ENCODE results near the gene CRYGN. TPM values are rescaled to one million over a fixed set of nuclear protein-coding genes. Genes with fewer than 3 reads are reported as not detected.

Gene CRYGN
- total RNA-seq, 4 donors from 2014 or later = 1.0 TPM; not detected in 3

- no peak for ATAC-seq (ENCODE audit: low FRiP score)
- TF ChIP-seq, protein P1, sequence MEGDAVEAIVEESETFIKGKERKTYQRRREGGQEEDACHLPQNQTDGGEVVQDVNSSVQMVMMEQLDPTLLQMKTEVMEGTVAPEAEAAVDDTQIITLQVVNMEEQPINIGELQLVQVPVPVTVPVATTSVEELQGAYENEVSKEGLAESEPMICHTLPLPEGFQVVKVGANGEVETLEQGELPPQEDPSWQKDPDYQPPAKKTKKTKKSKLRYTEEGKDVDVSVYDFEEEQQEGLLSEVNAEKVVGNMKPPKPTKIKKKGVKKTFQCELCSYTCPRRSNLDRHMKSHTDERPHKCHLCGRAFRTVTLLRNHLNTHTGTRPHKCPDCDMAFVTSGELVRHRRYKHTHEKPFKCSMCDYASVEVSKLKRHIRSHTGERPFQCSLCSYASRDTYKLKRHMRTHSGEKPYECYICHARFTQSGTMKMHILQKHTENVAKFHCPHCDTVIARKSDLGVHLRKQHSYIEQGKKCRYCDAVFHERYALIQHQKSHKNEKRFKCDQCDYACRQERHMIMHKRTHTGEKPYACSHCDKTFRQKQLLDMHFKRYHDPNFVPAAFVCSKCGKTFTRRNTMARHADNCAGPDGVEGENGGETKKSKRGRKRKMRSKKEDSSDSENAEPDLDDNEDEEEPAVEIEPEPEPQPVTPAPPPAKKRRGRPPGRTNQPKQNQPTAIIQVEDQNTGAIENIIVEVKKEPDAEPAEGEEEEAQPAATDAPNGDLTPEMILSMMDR (IDR thresholded peaks at IDR 0.05) = no peak
- no peak for DNase-seq (ENCODE audit: low spot score)
Measured at GRCh38 chr7:151395036-151395367, 44.9 kb downstream of the CRYGN start.

GRCh38 chr7:151394076-151395035, 45.6 kb downstream of the CRYGN start:
- TF ChIP-seq, protein P1 (IDR thresholded peaks at IDR 0.05) = no peak
- DNase-seq (ENCODE audit: low spot score) (no peak), ATAC-seq (ENCODE audit: low FRiP score) (no peak)

- ATAC-seq (ENCODE audit: low FRiP score) = no peak
- TF ChIP-seq, protein P1 (IDR thresholded peaks at IDR 0.05) = no peak
- no peak for DNase-seq (ENCODE audit: low spot score)
Measured at GRCh38 chr7:151393031-151393977, 46.6 kb downstream of the CRYGN start.

DNA sequence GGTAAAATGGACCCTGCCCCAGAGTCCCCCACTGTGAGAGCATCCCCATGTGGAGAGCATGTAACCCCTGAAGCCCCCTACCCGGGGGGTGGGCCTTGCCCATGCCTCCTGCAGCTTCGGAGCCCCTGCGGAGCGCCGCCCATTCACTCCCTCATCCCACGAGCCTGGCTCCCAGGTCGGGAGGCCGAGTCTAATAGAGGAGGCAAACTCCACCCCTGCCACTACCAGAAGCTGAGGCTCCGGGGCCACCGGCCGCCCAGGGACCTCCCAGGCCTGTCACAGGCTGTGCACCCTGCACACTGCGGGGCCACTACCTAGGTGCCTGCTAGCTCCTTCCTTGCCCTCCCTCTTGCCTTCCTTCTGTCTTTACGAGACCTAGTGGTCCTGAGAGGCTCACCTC, 47.5 kb downstream of the CRYGN start:
- no peak for ATAC-seq (ENCODE audit: low FRiP score)
- TF ChIP-seq, protein P1 (IDR thresholded peaks at IDR 0.05) = no peak
- DNase-seq (ENCODE audit: low spot score) = no peak

DNA sequence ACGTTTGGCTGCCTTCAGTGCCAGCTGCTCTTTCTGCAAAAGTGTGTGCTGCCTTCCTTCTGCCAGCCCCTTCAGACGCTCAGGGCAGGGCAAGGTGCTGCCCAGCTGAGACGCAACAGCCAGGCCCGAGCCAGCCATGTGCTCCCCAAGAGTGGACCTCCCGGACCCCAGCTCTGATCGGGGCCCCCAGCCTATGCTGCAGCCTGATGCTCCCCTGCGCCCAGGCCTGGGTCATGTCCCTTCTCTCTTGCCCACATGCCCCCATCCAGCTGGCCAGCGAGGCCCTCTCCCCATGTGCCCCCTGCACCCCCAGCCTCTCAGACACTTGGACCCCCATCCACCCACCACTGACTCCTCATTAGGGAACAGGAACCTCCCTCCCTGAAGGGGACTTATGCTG, 47.9 kb downstream of the CRYGN start:
- no peak for DNase-seq (ENCODE audit: low spot score)

DNA sequence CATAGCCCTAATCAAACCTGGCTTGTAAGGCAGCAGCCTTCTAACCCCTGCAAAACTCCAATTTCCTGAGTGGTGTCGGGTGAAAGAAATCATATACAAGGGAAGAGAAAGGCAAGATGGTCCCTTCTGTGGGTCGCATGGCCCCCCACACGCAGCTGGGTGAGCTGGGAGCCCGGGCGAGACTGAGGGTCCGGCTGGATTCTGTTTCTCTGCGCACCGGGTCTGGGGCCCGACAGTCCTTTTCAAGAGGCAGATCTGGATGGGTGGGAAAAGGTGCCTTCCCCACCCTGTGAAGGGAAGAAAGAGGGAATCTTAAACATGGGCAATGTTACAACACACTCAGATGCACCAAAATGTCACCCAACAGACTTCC, 48.6 kb downstream of the CRYGN start:
- no peak for ATAC-seq (ENCODE audit: low FRiP score)
- no peak for DNase-seq (ENCODE audit: low spot score)
- TF ChIP-seq, protein P1 (IDR thresholded peaks at IDR 0.05) = no peak

More for the DNA sequence above, 47.9 kb downstream of the CRYGN start:
- no peak for ATAC-seq (ENCODE audit: low FRiP score)
- TF ChIP-seq, protein P1 (IDR thresholded peaks at IDR 0.05) = no peak
